A673 (cell line): ENCODE data around the gene TRAK1.

ENCODE experiments used
- CTCF ChIP-seq: fragments of 300-800, 200-600 bp; sonication (generic); conservative IDR thresholded peaks from 2 replicates; pipeline ENCODE4 v1.5.1; 2017; ENCODE audit warnings: low read depth, mild to moderate bottlenecking, antibody characterized with exemption, low read length, moderate library complexity, mixed read lengths
- EZH2 ChIP-seq: fragments of 200-600 bp; sonication (generic); IDR thresholded peaks from 2 replicates; pipeline ENCODE4 v1.6.1; 2017; ENCODE audit warnings: borderline replicate concordance, low read depth, mild to moderate bottlenecking, mixed read lengths, antibody characterized with exemption, low read length; ENCODE audit not compliant: poor library complexity, severe bottlenecking

GRCh38 chr3:42205800-42206514 is 114.8 kb downstream of the TRAK1 start:
- TF ChIP-seq CTCF (no peak), EZH2 (no peak)
